MM.1S (cell line): ENCODE measurements around the gene ENO1.
A peak's percentile ranks its signal among the peaks of the same experiment; 100 is the strongest.

ENCODE experiments used
- DNase-seq: peaks from one replicate; pipeline ENCODE4 v3.0.0-alpha.2; 2015
- H2AFZ ChIP-seq: fragments of 300-600 bp; sonication (generic); 2 replicates; pipeline ENCODE4 v1.6.0; 2016; ENCODE audit warnings: antibody characterized with exemption, low read length
- H3F3A ChIP-seq: fragments of 300-600 bp; sonication (generic); 2 replicates; pipeline ENCODE4 v1.6.1; 2016; ENCODE audit warnings: mild to moderate bottlenecking, antibody characterized with exemption, low read length, moderate library complexity, mixed read lengths; ENCODE audit not compliant: insufficient read depth
- H3K27ac ChIP-seq: fragments of 300-600 bp; sonication (generic); 2 replicates; pipeline ENCODE4 v1.5.1; 2016; ENCODE audit warnings: mild to moderate bottlenecking, low read length
- H3K27me3 ChIP-seq: fragments of 300-600 bp; sonication (generic); replicated peaks from 2 replicates; pipeline ENCODE4 v1.6.0; 2016; ENCODE audit warnings: low read length; ENCODE audit not compliant: insufficient read depth
- H3K36me3 ChIP-seq: fragments of 300-600 bp; sonication (generic); replicated peaks from 2 replicates; pipeline ENCODE4 v1.6.1; 2016; ENCODE audit warnings: mild to moderate bottlenecking, low read length, mixed read lengths; ENCODE audit not compliant: insufficient read depth
- H3K4me1 ChIP-seq: fragments of 300-600 bp; sonication (generic); 2 replicates; pipeline ENCODE4 v1.6.1; 2016; ENCODE audit warnings: low read length, mixed read lengths
- H3K4me2 ChIP-seq: fragments of 300-600 bp; sonication (generic); 2 replicates; pipeline ENCODE4 v1.6.0; 2016; ENCODE audit warnings: low read depth, low read length
- H3K4me3 ChIP-seq: fragments of 300-600 bp; sonication (generic); 2 replicates; pipeline ENCODE4 v1.5.1; 2016; ENCODE audit warnings: low read length, mixed read lengths
- H3K79me2 ChIP-seq: fragments of 300-600 bp; sonication (generic); 2 replicates; pipeline ENCODE4 v1.6.1; 2016; ENCODE audit warnings: mixed run types, low read length, mixed read lengths
- H3K9ac ChIP-seq: fragments of 300-600 bp; sonication (generic); 2 replicates; pipeline ENCODE4 v1.6.1; 2016; ENCODE audit warnings: low read length, mixed read lengths
- H3K9me2 ChIP-seq: fragments of 300-600 bp; sonication (generic); replicated peaks from 2 replicates; pipeline ENCODE4 v1.6.1; 2016; ENCODE audit warnings: mild to moderate bottlenecking, low read length, mixed read lengths; ENCODE audit not compliant: insufficient read depth
- H3K9me3 ChIP-seq: fragments of 300-600 bp; sonication (generic); replicated peaks from 2 replicates; pipeline ENCODE4 v1.6.1; 2016; ENCODE audit warnings: mild to moderate bottlenecking, low read length, mixed read lengths; ENCODE audit not compliant: insufficient read depth
- H4K20me1 ChIP-seq: fragments of 300-600 bp; sonication (generic); 2 replicates; pipeline ENCODE4 v1.6.1; 2016; ENCODE audit warnings: mild to moderate bottlenecking, low read length, moderate library complexity, mixed read lengths; ENCODE audit not compliant: insufficient read depth
- CTCF ChIP-seq: fragments of 300-600 bp; sonication (generic); IDR thresholded peaks from 2 replicates; pipeline ENCODE4 v1.5.1; 2016; ENCODE audit warnings: antibody characterized with exemption, low read length, mixed read lengths
- EZH2 ChIP-seq: fragments of 300-600 bp; sonication (generic); optimal IDR thresholded peaks from 2 replicates; pipeline ENCODE3; 2017; ENCODE audit warnings: low read depth, mild to moderate bottlenecking, antibody characterized with exemption, low read length, mixed read lengths
- EZH2phosphoT487 ChIP-seq: fragments of 300-600 bp; sonication (generic); IDR thresholded peaks from 2 replicates; pipeline ENCODE4 v1.6.1; 2018; ENCODE audit warnings: antibody characterized with exemption, low read length

The ENO1 gene

DNA sequence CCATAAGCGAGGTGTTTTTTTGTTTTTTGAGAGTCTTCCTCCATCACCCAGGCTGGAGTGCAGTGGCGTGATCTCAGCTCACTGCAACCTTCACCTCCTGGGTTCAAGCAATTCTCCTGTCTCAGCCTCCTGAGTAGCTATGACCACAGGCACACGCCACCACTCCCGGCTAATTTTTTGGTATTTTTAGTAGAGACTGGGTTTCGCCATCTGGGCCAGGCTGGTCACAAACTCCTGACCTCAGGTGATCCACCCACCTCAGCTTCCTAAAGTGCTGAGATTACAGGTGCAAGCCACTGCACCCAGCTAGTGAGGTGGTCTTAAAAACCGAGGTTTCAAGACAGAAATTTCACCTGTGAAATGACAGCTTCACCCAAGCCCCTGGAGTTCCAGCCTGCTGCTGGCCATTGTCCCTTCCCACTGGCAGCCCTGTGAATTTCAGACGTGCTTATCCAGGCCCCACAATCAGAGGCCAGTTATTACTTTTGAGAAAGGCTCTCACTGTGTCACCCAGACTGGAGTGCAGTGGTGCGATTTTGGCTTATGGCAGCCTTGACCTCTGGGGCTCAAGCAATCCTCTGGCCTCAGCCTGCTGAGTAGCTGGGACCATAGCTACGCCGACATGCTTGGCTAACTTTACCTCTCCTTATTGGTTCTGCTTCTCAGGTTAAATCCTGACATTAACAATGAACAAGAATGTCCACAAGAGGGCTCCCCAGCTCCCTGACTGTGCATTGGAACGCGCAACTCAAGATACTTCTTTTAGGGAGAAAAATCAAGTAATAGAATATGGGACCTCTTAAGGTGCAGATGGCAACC lies 19.4 kb downstream of the ENO1 start:
- peaks cover 13% of the 10 kb centered on the region; the same call in 1 of the 2 replicates for H4K20me1 ChIP-seq
- no peak overlapping the region for H3K27ac ChIP-seq
- H3K36me3 ChIP-seq: peaks cover 33% of the 10 kb centered on the region

GRCh38 chr1:8858112-8858668 lies 20.3 kb downstream of the ENO1 start:
- Histone ChIP-seq H2AFZ (no peak overlapping the region), H3F3A (peaks cover 32% of the 10 kb centered on the region), H3K79me2 (peaks cover 8% of the 10 kb centered on the region; the same call in 1 of the 2 replicates), H3K9ac (no peak overlapping the region), H3K36me3 (peaks cover 24% of the 10 kb centered on the region), H4K20me1 (peaks cover 13% of the 10 kb centered on the region; the same call in 1 of the 2 replicates), H3K4me1 (0 out of 2 replicates have a peak, but pooled peaks cover 3% of the 10 kb centered on the region), H3K9me2 (no peaks in the 10 kb centered on the region), H3K27ac (peak overlapping the region; percentile 21; the same call in 1 of the 2 replicates), H3K4me2 (no peak overlapping the region), H3K4me3 (no peak overlapping the region), H3K27me3 (no peaks in the 10 kb centered on the region), H3K9me3 (no peaks in the 10 kb centered on the region)
- DNase-seq: no peak
- TF ChIP-seq CTCF (no peak), EZH2phosphoT487 (no peak), EZH2 (no peak)

More for the DNA sequence above, 19.4 kb downstream of the ENO1 start:
- H3K9ac ChIP-seq: no peak overlapping the region
- DNase-seq: peak; percentile 40
- peaks cover 32% of the 10 kb centered on the region for H3F3A ChIP-seq
- no peak overlapping the region for H3K4me2 ChIP-seq
- H3K9me2 ChIP-seq: no peaks in the 10 kb centered on the region
- H3K4me3 ChIP-seq: no peak overlapping the region
- TF ChIP-seq CTCF (peak; percentile 56), EZH2 (no peak), EZH2phosphoT487 (no peak)
- H3K4me1 ChIP-seq: 0 out of 2 replicates have a peak, but pooled peaks cover 3% of the 10 kb centered on the region
- peaks cover 13% of the 10 kb centered on the region; the same call in 1 of the 2 replicates for H3K79me2 ChIP-seq
- no peak overlapping the region for H2AFZ ChIP-seq
- no peaks in the 10 kb centered on the region for H3K9me3 ChIP-seq
- H3K27me3 ChIP-seq: no peaks in the 10 kb centered on the region

DNA sequence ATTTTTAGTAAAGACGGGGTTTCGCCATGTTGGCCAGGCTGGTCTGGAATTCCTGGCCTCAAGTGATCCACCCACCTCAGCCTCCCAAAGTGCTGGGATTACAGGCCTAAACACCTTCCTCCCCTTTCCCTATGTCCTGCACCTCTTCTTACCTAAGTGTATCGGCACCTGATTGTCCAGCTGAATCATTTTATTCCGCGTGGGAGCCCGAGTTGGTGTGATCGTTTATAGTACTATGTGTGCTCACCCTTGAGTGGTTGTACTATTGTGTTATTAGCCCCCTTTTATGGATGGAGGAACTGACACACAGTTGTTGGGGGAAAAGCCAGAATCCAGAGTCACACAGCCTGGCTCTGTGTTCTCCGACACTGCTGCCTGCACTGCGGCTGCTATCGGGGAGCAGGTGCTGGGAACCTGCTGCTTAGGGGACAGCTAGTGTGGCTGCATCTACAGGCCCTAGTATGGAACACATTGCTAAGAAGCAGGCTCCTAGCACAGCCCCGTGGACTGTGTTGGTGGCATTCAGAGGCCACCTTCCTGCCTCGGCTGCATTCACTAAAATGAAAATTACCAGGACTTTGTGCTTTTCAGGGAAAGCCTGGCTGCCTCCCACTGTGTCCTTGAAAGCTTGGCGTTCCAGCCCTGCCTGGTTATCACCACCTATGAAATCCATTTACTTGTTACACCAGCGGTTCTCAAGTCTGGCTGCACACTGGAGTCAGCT lies 21.6 kb downstream of the ENO1 start:
- Histone ChIP-seq H4K20me1 (0 out of 2 replicates have a peak, but pooled peaks cover 10% of the 10 kb centered on the region), H3K36me3 (peaks cover 14% of the 10 kb centered on the region), H2AFZ (no peak overlapping the region), H3K27me3 (no peaks in the 10 kb centered on the region), H3K9me2 (no peaks in the 10 kb centered on the region), H3K4me3 (no peak overlapping the region), H3K9ac (no peak overlapping the region), H3F3A (peaks cover 37% of the 10 kb centered on the region), H3K9me3 (no peaks in the 10 kb centered on the region), H3K4me1 (peaks cover 7% of the 10 kb centered on the region; the same call in 1 of the 2 replicates), H3K4me2 (no peak overlapping the region), H3K27ac (no peak overlapping the region), H3K79me2 (no peaks in the 10 kb centered on the region)
- TF ChIP-seq EZH2phosphoT487 (no peak), CTCF (no peak), EZH2 (no peak)
- DNase-seq: no peak
